Stimulated activated effector memory CD8-positive, alpha-beta T cell treated with anti-CD3 and anti-CD28 coated beads, Interleukin-12 subunit alpha, Interleukin-12 subunit beta, amount 100 ng/mL, for 72 hours (primary cell): ENCODE data around the gene KCNIP3.

Source experiments
- ATAC-seq: fragments of 150-1000 bp; cut with Tn5 transposase; 2 replicates; pipeline ENCODE4 v1.10.0; 2021
- DNase-seq, 2 donors: peaks; one replicate each; pipeline ENCODE4 v3.0.0; 2021 to 2022; ENCODE audit warnings: low spot score in 2 of 2
- H3K27ac Mint-ChIP-seq: one replicate; pipeline ENCODE4 v1.8.0; 2022; ENCODE audit warnings: mild to moderate bottlenecking, mixed read lengths
- H3K36me3 Mint-ChIP-seq: one replicate; pipeline ENCODE4 v1.8.0; 2022; ENCODE audit warnings: mild to moderate bottlenecking, mixed read lengths
- H3K4me1 Mint-ChIP-seq: one replicate; pipeline ENCODE4 v1.8.0; 2022; ENCODE audit warnings: mixed read lengths
- H3K4me3 Mint-ChIP-seq: one replicate; pipeline ENCODE4 v1.8.0; 2022; ENCODE audit warnings: mild to moderate bottlenecking, mixed read lengths
- H3K9me3 Mint-ChIP-seq: one replicate; pipeline ENCODE4 v1.8.0; 2022; ENCODE audit warnings: mixed read lengths

KCNIP3 gene

GRCh38 chr2:95323347-95324155, 26.4 kb downstream of the KCNIP3 start:
- no peaks in the 10 kb centered on the region for H3K36me3 Mint-ChIP-seq
- H3K4me1 Mint-ChIP-seq = peaks cover 4% of the 10 kb centered on the region
- H3K27ac Mint-ChIP-seq = no peak overlapping the region
- no peak overlapping the region for H3K4me3 Mint-ChIP-seq
- ATAC-seq (no peak), DNase-seq (no peak)
- H3K9me3 Mint-ChIP-seq = no peaks in the 10 kb centered on the region

GRCh38 chr2:95325026-95325425, 27.9 kb downstream of the KCNIP3 start:
- H3K27ac Mint-ChIP-seq = no peak overlapping the region

GRCh38 chr2:95325590-95326432, 28.7 kb downstream of the KCNIP3 start:
- Mint-ChIP-seq H3K4me3 (no peak overlapping the region), H3K4me1 (no peaks in the 10 kb centered on the region), H3K27ac (no peak overlapping the region), H3K9me3 (no peaks in the 10 kb centered on the region), H3K36me3 (no peaks in the 10 kb centered on the region)
- no peak for DNase-seq
- no peak for ATAC-seq

More at GRCh38 chr2:95325026-95325425, 27.9 kb downstream of the KCNIP3 start:
- H3K4me1 Mint-ChIP-seq = no peaks in the 10 kb centered on the region
- no peaks in the 10 kb centered on the region for H3K36me3 Mint-ChIP-seq
- H3K4me3 Mint-ChIP-seq = no peak overlapping the region
- DNase-seq (no peak), ATAC-seq (no peak)
- H3K9me3 Mint-ChIP-seq = no peaks in the 10 kb centered on the region

GRCh38 chr2:95326433-95327140, 29.4 kb downstream of the KCNIP3 start:
- H3K27ac Mint-ChIP-seq = no peak overlapping the region
- no peaks in the 10 kb centered on the region for H3K4me1 Mint-ChIP-seq
- no peaks in the 10 kb centered on the region for H3K9me3 Mint-ChIP-seq
- H3K4me3 Mint-ChIP-seq = no peak overlapping the region
- ATAC-seq (no peak), DNase-seq (no peak)
- no peaks in the 10 kb centered on the region for H3K36me3 Mint-ChIP-seq

GRCh38 chr2:95327861-95328260, 30.7 kb downstream of the KCNIP3 start:
- no peak for DNase-seq
- no peaks in the 10 kb centered on the region for H3K4me1 Mint-ChIP-seq
- no peak for ATAC-seq
- no peaks in the 10 kb centered on the region for H3K9me3 Mint-ChIP-seq
- H3K4me3 Mint-ChIP-seq = no peak overlapping the region
- H3K36me3 Mint-ChIP-seq = no peaks in the 10 kb centered on the region
- H3K27ac Mint-ChIP-seq = no peak overlapping the region

- Mint-ChIP-seq H3K36me3 (no peaks in the 10 kb centered on the region), H3K9me3 (no peaks in the 10 kb centered on the region), H3K4me3 (no peak overlapping the region), H3K27ac (no peak overlapping the region), H3K4me1 (no peaks in the 10 kb centered on the region)
- DNase-seq (no peak), ATAC-seq (peak; percentile 9)
Measured at GRCh38 chr2:95328358-95329125, 31.4 kb downstream of the KCNIP3 start.

- no peaks in the 10 kb centered on the region for H3K9me3 Mint-ChIP-seq
- no peaks in the 10 kb centered on the region for H3K4me1 Mint-ChIP-seq
- no peaks in the 10 kb centered on the region for H3K36me3 Mint-ChIP-seq
- ATAC-seq = no peak
- H3K27ac Mint-ChIP-seq = no peak overlapping the region
- no peak for DNase-seq
- H3K4me3 Mint-ChIP-seq = no peak overlapping the region
Measured at GRCh38 chr2:95329401-95329800, 32.3 kb downstream of the KCNIP3 start.

- ATAC-seq (no peak), DNase-seq (no peak)
- Mint-ChIP-seq H3K4me1 (no peaks in the 10 kb centered on the region), H3K27ac (no peak overlapping the region), H3K9me3 (no peaks in the 10 kb centered on the region), H3K4me3 (no peak overlapping the region), H3K36me3 (no peaks in the 10 kb centered on the region)
Measured at GRCh38 chr2:95329891-95330793, 33.0 kb downstream of the KCNIP3 start.

GRCh38 chr2:95330794-95331338, 33.7 kb downstream of the KCNIP3 start:
- DNase-seq (no peak), ATAC-seq (no peak)
- no peak overlapping the region for H3K4me3 Mint-ChIP-seq
- H3K4me1 Mint-ChIP-seq = no peaks in the 10 kb centered on the region
- no peaks in the 10 kb centered on the region for H3K36me3 Mint-ChIP-seq
- H3K27ac Mint-ChIP-seq = no peak overlapping the region
- H3K9me3 Mint-ChIP-seq = no peaks in the 10 kb centered on the region

GRCh38 chr2:95331606-95332005, 34.5 kb downstream of the KCNIP3 start:
- no peak overlapping the region for H3K4me3 Mint-ChIP-seq
- H3K9me3 Mint-ChIP-seq = no peaks in the 10 kb centered on the region
- H3K27ac Mint-ChIP-seq = no peak overlapping the region
- no peaks in the 10 kb centered on the region for H3K4me1 Mint-ChIP-seq
- no peaks in the 10 kb centered on the region for H3K36me3 Mint-ChIP-seq
- no peak for DNase-seq
- ATAC-seq = no peak

- H3K4me3 Mint-ChIP-seq = no peak overlapping the region
- no peak for DNase-seq
- no peak for ATAC-seq
- no peaks in the 10 kb centered on the region for H3K9me3 Mint-ChIP-seq
- H3K27ac Mint-ChIP-seq = no peak overlapping the region
- H3K36me3 Mint-ChIP-seq = no peaks in the 10 kb centered on the region
- no peaks in the 10 kb centered on the region for H3K4me1 Mint-ChIP-seq
Measured at GRCh38 chr2:95332036-95332435, 34.9 kb downstream of the KCNIP3 start.

- no peak overlapping the region for H3K27ac Mint-ChIP-seq
- H3K4me1 Mint-ChIP-seq = no peaks in the 10 kb centered on the region
- DNase-seq (no peak), ATAC-seq (no peak)
- no peaks in the 10 kb centered on the region for H3K9me3 Mint-ChIP-seq
- no peak overlapping the region for H3K4me3 Mint-ChIP-seq
- H3K36me3 Mint-ChIP-seq = no peaks in the 10 kb centered on the region
Measured at GRCh38 chr2:95333056-95333455, 35.9 kb downstream of the KCNIP3 start.

GRCh38 chr2:95333888-95334338, 36.8 kb downstream of the KCNIP3 start:
- no peak overlapping the region for H3K4me3 Mint-ChIP-seq
- H3K4me1 Mint-ChIP-seq = no peaks in the 10 kb centered on the region
- no peak overlapping the region for H3K27ac Mint-ChIP-seq
- no peaks in the 10 kb centered on the region for H3K9me3 Mint-ChIP-seq
- H3K36me3 Mint-ChIP-seq = no peaks in the 10 kb centered on the region
- DNase-seq (no peak), ATAC-seq (no peak)
